GM08714 (cell line): Measurements from ENCODE around the gene COX4I1.

Experiments used
- H3K4me3 ChIP-seq: fragments of 200-500 bp; sonication (Bioruptor generic); 2 replicates; pipeline ENCODE4 v1.5.1; 2014; ENCODE audit warnings: mild to moderate bottlenecking, low read length, inconsistent platforms
- ZNF274 ChIP-seq: IDR thresholded peaks from 2 replicates; pipeline ENCODE4 v1.6.1; 2012; ENCODE audit warnings: mild to moderate bottlenecking, low read depth, low read length

Gene COX4I1

GRCh38 chr16:85842848-85843247 is 43.4 kb downstream of the COX4I1 start:
- H3K4me3 ChIP-seq, result no peak overlapping the region
- no peak for TF ChIP-seq ZNF274

DNA sequence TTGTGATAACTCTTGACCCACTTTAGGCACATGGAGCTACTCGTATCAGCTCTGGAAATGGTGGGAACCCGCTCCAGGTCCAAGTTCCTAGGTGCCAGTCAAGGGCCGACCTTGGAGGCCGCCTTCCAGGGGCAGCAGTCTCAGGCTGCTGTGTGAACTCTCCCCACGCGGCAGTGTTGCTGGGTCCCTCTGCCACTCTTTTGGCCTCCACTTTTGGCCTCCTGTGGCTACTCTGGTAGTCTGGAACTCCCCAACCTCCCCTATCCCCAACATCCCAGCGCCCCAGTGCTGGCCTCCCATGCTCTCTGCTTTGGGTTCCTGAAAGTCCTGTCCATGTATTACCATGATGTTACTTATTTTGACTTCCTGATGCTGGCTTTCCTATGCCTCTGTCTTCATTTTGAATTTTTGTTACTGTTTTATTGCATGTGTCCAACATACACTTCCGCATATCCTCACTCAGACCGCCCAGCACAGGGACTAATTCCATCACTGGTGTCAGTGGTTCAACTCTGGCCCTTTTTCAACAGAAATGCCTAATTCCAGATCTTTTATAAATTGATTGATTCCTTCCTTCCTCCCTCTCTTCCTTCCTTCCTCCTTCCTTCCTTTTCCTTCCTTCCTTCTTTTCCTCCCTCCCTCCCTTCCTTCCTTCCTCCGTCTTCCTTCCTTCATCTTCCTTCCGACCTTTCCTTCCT is 44.1 kb downstream of the COX4I1 start:
- H3K4me3 ChIP-seq, result no peak overlapping the region
- TF ChIP-seq ZNF274, result no peak

GRCh38 chr16:85844169-85844481 is 44.6 kb downstream of the COX4I1 start:
- no peak for TF ChIP-seq ZNF274
- H3K4me3 ChIP-seq, result no peak overlapping the region

DNA sequence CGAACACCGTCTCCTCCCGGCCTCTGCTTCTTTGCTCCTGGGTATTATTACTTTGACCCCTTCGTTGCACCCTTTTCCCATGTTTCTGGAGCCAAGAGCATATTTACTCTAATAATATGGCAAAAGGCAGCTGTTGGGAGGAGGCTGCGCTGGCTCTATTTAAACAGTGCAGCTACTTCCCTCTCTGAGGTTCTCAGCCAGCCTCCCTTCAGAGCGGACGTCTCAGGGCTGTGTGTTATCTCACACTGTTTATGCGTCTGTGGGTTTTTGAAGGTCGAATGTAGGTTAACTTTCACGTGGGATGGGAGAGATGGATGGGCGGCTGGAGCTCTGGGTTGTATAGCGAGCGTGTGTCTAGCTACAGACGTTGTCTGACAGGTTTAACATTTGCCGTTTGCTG is 45.3 kb downstream of the COX4I1 start:
- H3K4me3 ChIP-seq, result no peak overlapping the region
- TF ChIP-seq ZNF274, result no peak

DNA sequence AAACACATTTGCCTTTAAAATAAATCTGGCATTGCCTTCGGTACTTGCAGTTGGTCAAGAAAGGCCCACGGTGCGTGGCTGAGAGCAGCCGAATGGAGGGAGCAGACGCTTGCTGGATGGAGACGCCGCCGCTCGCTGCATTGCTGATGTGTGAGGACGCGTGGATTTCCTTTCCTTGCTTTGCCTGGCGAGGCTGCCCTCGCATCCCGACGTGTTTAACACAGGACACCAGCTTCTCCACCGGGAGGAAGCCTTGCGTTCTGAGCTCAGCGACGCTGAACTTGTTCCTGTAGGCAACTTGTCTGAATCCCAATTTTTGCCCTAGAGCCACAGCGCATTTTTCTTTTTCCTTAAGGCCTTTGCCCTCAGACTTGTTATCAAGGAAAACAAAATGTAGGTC is 45.8 kb downstream of the COX4I1 start:
- no peak for TF ChIP-seq ZNF274
- no peak overlapping the region for H3K4me3 ChIP-seq

GRCh38 chr16:85846461-85846860 is 47.0 kb downstream of the COX4I1 start:
- H3K4me3 ChIP-seq, result no peak overlapping the region
- TF ChIP-seq ZNF274, result no peak

GRCh38 chr16:85847036-85847435 is 47.5 kb downstream of the COX4I1 start:
- TF ChIP-seq ZNF274, result no peak
- no peak overlapping the region for H3K4me3 ChIP-seq

DNA sequence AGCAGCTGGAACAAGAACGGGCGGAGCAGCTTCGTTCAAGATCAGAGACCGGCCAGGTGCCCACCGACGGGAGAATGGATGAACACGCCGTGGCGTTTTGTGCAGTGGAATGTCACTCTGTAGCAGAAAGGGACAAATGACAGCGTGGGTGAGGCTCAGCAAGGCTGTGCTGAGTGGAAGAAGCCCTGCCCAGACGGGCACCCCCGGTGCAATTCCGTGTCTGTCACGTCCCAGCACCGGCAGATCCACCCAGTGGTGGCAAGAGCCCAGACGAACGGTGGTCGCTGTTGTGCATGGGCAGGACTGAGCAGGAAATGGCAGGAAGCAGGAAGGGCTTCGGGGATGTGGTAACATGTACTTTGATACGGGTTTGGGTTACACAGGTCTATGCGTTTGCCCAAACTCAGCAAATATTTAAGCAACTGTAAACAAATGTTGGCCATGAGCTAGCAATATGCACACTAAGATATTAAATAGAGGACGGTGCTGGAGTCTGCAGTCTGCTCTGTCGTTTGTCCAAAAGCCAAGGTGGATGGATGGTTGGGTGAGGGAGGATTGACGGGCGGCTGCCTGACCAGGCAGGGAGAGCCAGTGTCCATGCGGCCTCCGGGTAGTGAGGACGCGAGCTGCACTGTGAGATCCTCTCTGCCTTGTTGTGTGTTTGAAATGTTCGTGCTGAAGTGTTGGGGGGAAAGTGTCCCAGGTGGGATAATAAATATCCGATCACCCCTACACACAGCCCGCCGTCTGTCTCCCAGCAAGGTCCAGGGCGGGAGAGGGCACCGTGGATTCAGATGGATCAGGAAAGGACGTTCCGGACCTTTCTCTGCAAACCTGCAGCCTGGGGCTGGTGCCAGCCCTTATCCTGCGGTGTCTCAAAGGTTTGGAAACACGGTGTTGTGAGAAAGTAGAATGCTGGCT is 48.4 kb downstream of the COX4I1 start:
- no peak for TF ChIP-seq ZNF274
- H3K4me3 ChIP-seq, result no peak overlapping the region

GRCh38 chr16:85848986-85849385 is 49.5 kb downstream of the COX4I1 start:
- TF ChIP-seq ZNF274, result no peak

GRCh38 chr16:85849388-85849787 is 49.9 kb downstream of the COX4I1 start:
- no peak overlapping the region for H3K4me3 ChIP-seq
- no peak for TF ChIP-seq ZNF274

More at GRCh38 chr16:85848986-85849385, 49.5 kb downstream of the COX4I1 start:
- H3K4me3 ChIP-seq, result no peak overlapping the region

DNA sequence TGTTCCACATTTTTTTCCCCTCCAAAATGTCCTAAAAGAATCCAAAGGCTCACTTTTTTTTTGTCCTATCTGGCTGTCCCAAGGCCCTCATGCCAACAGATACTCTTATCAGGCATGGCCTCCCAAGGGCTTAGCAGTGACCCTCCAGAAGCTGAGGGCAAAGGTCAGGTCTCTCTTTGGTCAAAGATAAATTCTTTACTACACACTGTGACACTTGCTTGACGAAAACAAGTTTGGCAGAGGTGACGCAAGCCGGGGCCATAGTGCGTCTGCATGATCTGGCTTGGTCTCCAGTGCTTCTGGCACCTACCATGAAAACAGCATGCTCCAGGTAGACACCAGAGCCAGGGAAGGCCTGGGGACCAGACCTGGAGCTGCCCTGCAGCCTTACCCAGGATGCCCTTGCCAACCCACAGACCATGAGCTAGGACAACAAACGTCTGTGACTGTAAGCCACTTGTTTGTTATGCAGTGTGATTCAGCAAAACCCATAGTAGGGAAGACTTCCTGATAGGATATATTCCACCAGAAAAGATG is 50.9 kb downstream of the COX4I1 start:
- no peak for TF ChIP-seq ZNF274
- no peak overlapping the region for H3K4me3 ChIP-seq

- no peak overlapping the region for H3K4me3 ChIP-seq
- TF ChIP-seq ZNF274, result no peak
Measured at GRCh38 chr16:85851034-85851785, 51.7 kb downstream of the COX4I1 start.

- TF ChIP-seq ZNF274, result no peak
- no peak overlapping the region for H3K4me3 ChIP-seq
Measured at GRCh38 chr16:85853547-85854545, 54.4 kb downstream of the COX4I1 start.
